Vagina (tissue), 2 donors: ENCODE data around the gene CYP4A22. TPM values are rescaled to one million over a fixed set of nuclear protein-coding genes. Genes with fewer than 3 reads are reported as not detected.

ENCODE experiments used
- DNase-seq, 2 donors: peaks; one replicate each; pipeline ENCODE4 v3.0.0-alpha.2; 2017; ENCODE audit errors: extremely low spot score in 2 of 2
- H3K27ac ChIP-seq: fragments of 200-600 bp; sonication (generic); one replicate; pipeline ENCODE4 v1.5.1; 2019
- H3K27me3 ChIP-seq: fragments of 200-600 bp; sonication (generic); one replicate; pipeline ENCODE4 v1.5.1; 2019
- H3K36me3 ChIP-seq, 2 donors: fragments of 200-600 bp; sonication (generic); one replicate each; pipeline ENCODE4 v1.5.1; 2017 to 2019
- H3K4me1 ChIP-seq: fragments of 200-600 bp; sonication (generic); one replicate; pipeline ENCODE4 v1.5.1; 2019
- H3K4me3 ChIP-seq, 2 donors: fragments of 200-600 bp; sonication (generic); 1 replicate in 1 of 2; 2 replicates in 1 of 2; pipeline ENCODE4 v1.5.1; 2016 to 2019
- H3K9me3 ChIP-seq: fragments of 200-600 bp; sonication (generic); one replicate; pipeline ENCODE4 v1.5.1; 2019
- POLR2A ChIP-seq, 2 donors: fragments of 450-650 bp; IDR thresholded peaks; one replicate each; pipeline ENCODE4 v1.6.1; 2017; ENCODE audit warnings: antibody characterized with exemption in 2 of 2, mild to moderate bottlenecking in 2 of 2, moderate library complexity in 2 of 2
- POLR2AphosphoS5 ChIP-seq, 2 donors: sonication (generic); formaldehyde crosslinking; IDR thresholded peaks; one replicate each; pipeline ENCODE4 v1.9.0; 2017; ENCODE audit warnings: antibody characterized with exemption in 2 of 2, mild to moderate bottlenecking in 2 of 2, low read depth in 1 of 2; ENCODE audit not compliant: insufficient read depth in 1 of 2
- intact Hi-C: fragments of 100-400 bp; cut with DNase I; formaldehyde crosslinking; loops from one replicate; pipeline ENCODE4 v1.15.1; 2023
- total RNA-seq: library from RNA; depleted of rRNA; stranded (reverse); fragments of >200 nt; gene quantifications from one replicate; pipeline ENCODE4 v1.2.3, GENCODE V29; 2016
- TF ChIP-seq, protein P1 (sequence below), 3 experiments: fragments of 450-650 bp in 2 of 3; fragments of 200-600 bp in 1 of 3; sonication (generic) in 1 of 3; IDR thresholded peaks; one replicate each; pipeline ENCODE4 v1.5.1; 2017 to 2019; ENCODE audit warnings: antibody characterized with exemption in 3 of 3, mild to moderate bottlenecking in 2 of 3, moderate library complexity in 2 of 3

The CYP4A22 gene
- total RNA-seq, 1 donor from 2014 or later: not detected

- Histone ChIP-seq H3K4me3 (no peak overlapping the region), H3K27me3 (no peaks in the 10 kb centered on the region), H3K36me3 (no peaks in the 10 kb centered on the region), H3K27ac (no peak overlapping the region), H3K9me3 (no peaks in the 10 kb centered on the region), H3K4me1 (peaks cover 9% of the 10 kb centered on the region)
- peak in 1 of 2 donors; percentile 81 for DNase-seq
- intact Hi-C loops: no loop called here
- TF ChIP-seq POLR2A (IDR thresholded peaks at IDR 0.05) (no peak), POLR2AphosphoS5 (IDR thresholded peaks at IDR 0.05; ENCODE audit: insufficient read depth in 1 of 2, low read depth in 1 of 2) (no peak)
- TF ChIP-seq, protein P1, sequence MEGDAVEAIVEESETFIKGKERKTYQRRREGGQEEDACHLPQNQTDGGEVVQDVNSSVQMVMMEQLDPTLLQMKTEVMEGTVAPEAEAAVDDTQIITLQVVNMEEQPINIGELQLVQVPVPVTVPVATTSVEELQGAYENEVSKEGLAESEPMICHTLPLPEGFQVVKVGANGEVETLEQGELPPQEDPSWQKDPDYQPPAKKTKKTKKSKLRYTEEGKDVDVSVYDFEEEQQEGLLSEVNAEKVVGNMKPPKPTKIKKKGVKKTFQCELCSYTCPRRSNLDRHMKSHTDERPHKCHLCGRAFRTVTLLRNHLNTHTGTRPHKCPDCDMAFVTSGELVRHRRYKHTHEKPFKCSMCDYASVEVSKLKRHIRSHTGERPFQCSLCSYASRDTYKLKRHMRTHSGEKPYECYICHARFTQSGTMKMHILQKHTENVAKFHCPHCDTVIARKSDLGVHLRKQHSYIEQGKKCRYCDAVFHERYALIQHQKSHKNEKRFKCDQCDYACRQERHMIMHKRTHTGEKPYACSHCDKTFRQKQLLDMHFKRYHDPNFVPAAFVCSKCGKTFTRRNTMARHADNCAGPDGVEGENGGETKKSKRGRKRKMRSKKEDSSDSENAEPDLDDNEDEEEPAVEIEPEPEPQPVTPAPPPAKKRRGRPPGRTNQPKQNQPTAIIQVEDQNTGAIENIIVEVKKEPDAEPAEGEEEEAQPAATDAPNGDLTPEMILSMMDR (IDR thresholded peaks at IDR 0.05): peak; percentile 57 to 83 (median 76)
Observed at GRCh38 chr1:47175227-47175934, 38.1 kb downstream of the CYP4A22 start.

DNA sequence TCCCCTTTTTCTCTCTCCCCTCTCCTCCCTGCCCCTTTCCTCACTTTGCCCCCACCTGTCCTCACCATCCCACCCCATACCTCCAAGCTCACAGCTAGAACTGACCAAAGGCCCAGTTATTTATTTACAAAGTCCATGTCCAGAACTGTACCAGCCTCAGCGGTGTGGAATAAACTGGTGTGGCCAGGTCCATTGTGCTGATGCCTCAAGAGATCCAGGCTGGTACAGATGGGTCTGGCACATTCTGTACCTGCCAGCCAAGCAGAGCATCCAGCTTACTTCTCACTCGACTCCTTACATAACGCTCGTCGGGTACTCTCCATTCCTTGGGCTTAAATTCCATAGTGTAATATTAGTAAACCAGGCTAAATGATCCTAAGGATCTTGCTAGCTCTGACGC is 40.8 kb downstream of the CYP4A22 start:
- no peaks in the 10 kb centered on the region for H3K27me3 ChIP-seq
- no peaks in the 10 kb centered on the region for H3K36me3 ChIP-seq
- no peak for DNase-seq
- peaks cover 9% of the 10 kb centered on the region for H3K4me1 ChIP-seq
- no peak overlapping the region for H3K4me3 ChIP-seq
- TF ChIP-seq POLR2AphosphoS5 (IDR thresholded peaks at IDR 0.05; ENCODE audit: insufficient read depth in 1 of 2, low read depth in 1 of 2) (no peak), POLR2A (IDR thresholded peaks at IDR 0.05) (no peak)
- TF ChIP-seq, protein P1 (IDR thresholded peaks at IDR 0.05): no peak
- H3K9me3 ChIP-seq: no peaks in the 10 kb centered on the region
- intact Hi-C loops: no loop called here
- no peak overlapping the region for H3K27ac ChIP-seq

GRCh38 chr1:47178654-47179016 is 41.4 kb downstream of the CYP4A22 start:
- TF ChIP-seq, protein P1 (IDR thresholded peaks at IDR 0.05): no peak
- TF ChIP-seq POLR2A (IDR thresholded peaks at IDR 0.05) (no peak), POLR2AphosphoS5 (IDR thresholded peaks at IDR 0.05; ENCODE audit: insufficient read depth in 1 of 2, low read depth in 1 of 2) (no peak)

GRCh38 chr1:47179017-47179987 is 42.1 kb downstream of the CYP4A22 start:
- Histone ChIP-seq H3K4me3 (peak overlapping the region; percentile 40), H3K27ac (peak overlapping the region; percentile 19), H3K9me3 (no peaks in the 10 kb centered on the region), H3K4me1 (peaks cover 9% of the 10 kb centered on the region), H3K36me3 (no peaks in the 10 kb centered on the region), H3K27me3 (no peaks in the 10 kb centered on the region)
- intact Hi-C loops: no loop called here
- no peak for TF ChIP-seq POLR2A (IDR thresholded peaks at IDR 0.05)
- TF ChIP-seq, protein P1 (IDR thresholded peaks at IDR 0.05): peak; percentile 70 to 84 (median 81)
- TF ChIP-seq POLR2AphosphoS5 (IDR thresholded peaks at IDR 0.05; ENCODE audit: insufficient read depth in 1 of 2, low read depth in 1 of 2): peak in 1 of 2 donors; percentile 40
- DNase-seq: peak; percentile 87 to 96

More at GRCh38 chr1:47178654-47179016, 41.4 kb downstream of the CYP4A22 start:
- peak overlapping the region in 1 of 2 donors; percentile 40 for H3K4me3 ChIP-seq
- H3K27me3 ChIP-seq: no peaks in the 10 kb centered on the region
- intact Hi-C loops: no loop called here
- H3K9me3 ChIP-seq: no peaks in the 10 kb centered on the region
- no peaks in the 10 kb centered on the region for H3K36me3 ChIP-seq
- DNase-seq: peak in 1 of 2 donors; percentile 72
- H3K27ac ChIP-seq: no peak overlapping the region
- H3K4me1 ChIP-seq: peaks cover 9% of the 10 kb centered on the region
